H1 (cell line): ENCODE data around the gene PCP4L1. TPM values are rescaled to one million over a fixed set of nuclear protein-coding genes. Genes with fewer than 3 reads are reported as not detected.

Experiments
- CTCF ChIA-PET: fragments of 300-600 bp; sonication (Branson Sonifier 250); formaldehyde crosslinking; loops from one replicate; lab custom pipeline; 2021; ENCODE audit not compliant: partially characterized antibody; lab: Charles Lee
- POLR2A ChIA-PET: fragments of 300-600 bp; sonication (Branson Sonifier 250); formaldehyde crosslinking; loops from one replicate; lab custom pipeline; 2021; ENCODE audit warnings: inconsistent platforms; ENCODE audit not compliant: partially characterized antibody; lab: Charles Lee
- DNase-seq, 2 experiments: peaks; one replicate each; pipeline versions ENCODE4 v3.0.0 to v3.0.0-alpha.2; 2010 to 2022; ENCODE audit warnings: low spot score in 2 of 2, low read depth in 1 of 2, mixed read lengths in 1 of 2
- FAIRE-seq: peaks from 2 replicates; lab custom pipeline; 2011; peaks lifted over from hg19 to GRCh38; lab: Jason Lieb, UNC
- H2AFZ ChIP-seq: 2 replicates; pipeline ENCODE4 v1.8.1; 2012; ENCODE audit warnings: low read length, inconsistent platforms
- H2AK5ac ChIP-seq: 2 replicates; pipeline ENCODE4 v1.6.1; 2013; ENCODE audit warnings: low read depth, low read length
- H2BK120ac ChIP-seq: replicated peaks from 2 replicates; pipeline ENCODE3; 2013; ENCODE audit warnings: low read depth, low read length, inconsistent platforms
- H2BK12ac ChIP-seq: 2 replicates; pipeline ENCODE4 v1.6.1; 2013; ENCODE audit warnings: low read depth, low read length
- H2BK15ac ChIP-seq: 2 replicates; pipeline ENCODE4 v1.6.1; 2013; ENCODE audit warnings: low read length
- H2BK20ac ChIP-seq: 2 replicates; pipeline ENCODE4 v1.6.1; 2013; ENCODE audit warnings: low read length
- H2BK5ac ChIP-seq: 2 replicates; pipeline ENCODE4 v1.6.1; 2013; ENCODE audit warnings: low read depth, low read length
- H3K14ac ChIP-seq: 2 replicates; pipeline ENCODE4 v1.6.1; 2013; ENCODE audit warnings: inconsistent platforms; ENCODE audit not compliant: insufficient read length
- H3K18ac ChIP-seq: 2 replicates; pipeline ENCODE4 v1.6.1; 2013; ENCODE audit warnings: low read length; ENCODE audit errors: extremely low read depth
- H3K23ac ChIP-seq: 2 replicates; pipeline ENCODE4 v1.6.1; 2013; ENCODE audit warnings: inconsistent platforms; ENCODE audit not compliant: insufficient read length
- H3K23me2 ChIP-seq: 2 replicates; pipeline ENCODE4 v1.6.1; 2013; ENCODE audit warnings: low read depth, low read length
- H3K27ac ChIP-seq: 2 replicates; pipeline ENCODE4 v1.6.1; 2011; ENCODE audit warnings: low read depth, low read length, inconsistent platforms
- H3K27me3 ChIP-seq, 4 experiments: replicated peaks in 1 of 4; 1 replicate in 1 of 4; 2 replicates in 3 of 4; pipeline versions ENCODE4 v1.6.1 to v1.8.1; 2011 to 2013; ENCODE audit warnings: low read length in 3 of 4, mild to moderate bottlenecking in 3 of 4, inconsistent platforms in 2 of 4, mixed read lengths in 2 of 4, moderate library complexity in 1 of 4; ENCODE audit not compliant: control insufficient read depth in 3 of 4, insufficient read depth in 3 of 4; ENCODE audit errors: extremely low read depth in 1 of 4
- H3K36me3 ChIP-seq, 4 experiments: 2 replicates each; pipeline versions ENCODE4 v1.6.1 to v1.8.1; 2011 to 2013; ENCODE audit warnings: mild to moderate bottlenecking in 4 of 4, low read length in 3 of 4, moderate library complexity in 2 of 4, control low read depth in 1 of 4, inconsistent platforms in 1 of 4; ENCODE audit not compliant: insufficient read depth in 4 of 4, control insufficient read depth in 2 of 4
- H3K4ac ChIP-seq: replicated peaks from 2 replicates; pipeline ENCODE3; 2013; ENCODE audit warnings: low read length, low read depth, mixed read lengths, inconsistent platforms; ENCODE audit not compliant: insufficient read length
- H3K4me1 ChIP-seq, 4 experiments: replicated peaks in 1 of 4; 1 replicate in 1 of 4; 2 replicates in 3 of 4; pipeline versions ENCODE4 v1.6.1 to v1.8.1; 2011 to 2013; ENCODE audit warnings: low read length in 3 of 4, inconsistent platforms in 2 of 4, mixed read lengths in 1 of 4; ENCODE audit not compliant: insufficient read depth in 4 of 4, control insufficient read depth in 3 of 4
- H3K4me2 ChIP-seq, 2 experiments: 2 replicates each; pipeline versions ENCODE4 v1.6.1 to v1.8.1; 2011 to 2013; ENCODE audit warnings: low read depth in 2 of 2, low read length in 2 of 2, control low read depth in 1 of 2, inconsistent platforms in 1 of 2, mild to moderate bottlenecking in 1 of 2; ENCODE audit not compliant: insufficient read depth in 1 of 2
- H3K4me3 ChIP-seq, 4 experiments: fragments of 200-600, 300-600 bp in 1 of 4; sonication (generic), shearing (Covaris generic), sonication (Bioruptor Twin) in 1 of 4; 2 replicates each; pipeline versions ENCODE4 v1.5.1 to v1.8.1; 2011 to 2016; ENCODE audit warnings: low read length in 4 of 4, low read depth in 3 of 4, control low read depth in 2 of 4, inconsistent platforms in 2 of 4, mild to moderate bottlenecking in 2 of 4, mixed read lengths in 1 of 4, moderate library complexity in 1 of 4; ENCODE audit not compliant: insufficient read depth in 2 of 4; ENCODE audit errors: extremely low read depth in 1 of 4
- H3K56ac ChIP-seq: replicated peaks from 2 replicates; pipeline ENCODE3; 2013; ENCODE audit warnings: low read depth, mild to moderate bottlenecking, mixed read lengths, low read length, inconsistent platforms; ENCODE audit not compliant: insufficient read length
- H3K79me1 ChIP-seq: 2 replicates; pipeline ENCODE4 v1.6.1; 2013; ENCODE audit warnings: low read depth, low read length, control low read depth
- H3K79me2 ChIP-seq, 2 experiments: 2 replicates each; pipeline versions ENCODE4 v1.6.1 to v1.8.1; 2012 to 2013; ENCODE audit warnings: low read length in 2 of 2, mild to moderate bottlenecking in 2 of 2, inconsistent platforms in 1 of 2; ENCODE audit not compliant: insufficient read depth in 2 of 2, control insufficient read depth in 1 of 2
- H3K9ac ChIP-seq, 4 experiments: replicated peaks in 1 of 4; 1 replicate in 1 of 4; 2 replicates in 3 of 4; pipeline versions ENCODE4 v1.6.1 to v1.8.1; 2011 to 2013; ENCODE audit warnings: low read depth in 3 of 4, low read length in 3 of 4, control low read depth in 2 of 4, mild to moderate bottlenecking in 2 of 4, moderate library complexity in 2 of 4, inconsistent platforms in 1 of 4; ENCODE audit errors: extremely low read depth in 1 of 4
- H3K9me3 ChIP-seq, 2 experiments: 2 replicates each; pipeline versions ENCODE4 v1.6.1 to v1.8.1; 2012 to 2013; ENCODE audit warnings: mild to moderate bottlenecking in 2 of 2, moderate library complexity in 2 of 2, control low read depth in 1 of 2, inconsistent platforms in 1 of 2, low read depth in 1 of 2, low read length in 1 of 2, mixed read lengths in 1 of 2; ENCODE audit not compliant: insufficient read depth in 2 of 2
- H4K20me1 ChIP-seq, 2 experiments: replicated peaks in 1 of 2; 2 replicates each; pipeline versions ENCODE3 to v1.8.1; 2011 to 2013; ENCODE audit warnings: inconsistent platforms in 2 of 2, low read length in 2 of 2, mild to moderate bottlenecking in 1 of 2; ENCODE audit not compliant: insufficient read depth in 2 of 2, control insufficient read depth in 1 of 2
- H4K5ac ChIP-seq: 2 replicates; pipeline ENCODE4 v1.6.1; 2013; ENCODE audit warnings: low read length, low read depth, mixed read lengths, inconsistent platforms; ENCODE audit not compliant: insufficient read length
- H4K8ac ChIP-seq: 2 replicates; pipeline ENCODE4 v1.8.0; 2013; ENCODE audit warnings: mild to moderate bottlenecking, moderate library complexity, low read length, inconsistent platforms; ENCODE audit not compliant: insufficient read depth; ENCODE audit errors: extremely low read depth
- H4K91ac ChIP-seq: replicated peaks from 2 replicates; pipeline ENCODE3; 2013; ENCODE audit warnings: low read length, mixed read lengths, inconsistent platforms; ENCODE audit not compliant: insufficient read length
- GABPA ChIP-seq: IDR thresholded peaks from 2 replicates; pipeline ENCODE4 v1.6.1; 2011; ENCODE audit warnings: mild to moderate bottlenecking, low read length, moderate library complexity, borderline replicate concordance; ENCODE audit not compliant: insufficient read depth
- GTF2F1 ChIP-seq: IDR thresholded peaks from 2 replicates; pipeline ENCODE4 v1.6.1; 2012; ENCODE audit warnings: low read depth, low read length, improper control_type of control experiment, borderline replicate concordance
- JUND ChIP-seq: IDR thresholded peaks from 2 replicates; pipeline ENCODE4 v1.6.1; 2011; ENCODE audit warnings: mild to moderate bottlenecking, improper control_type of control experiment, low read length
- KDM1A ChIP-seq: fragments of 200-600, 300-600 bp; sonication (generic); IDR thresholded peaks from 2 replicates; pipeline ENCODE4 v1.7.1; 2016; ENCODE audit warnings: mild to moderate bottlenecking, low read length, borderline replicate concordance
- KDM5A ChIP-seq: fragments of 200-600 bp; IDR thresholded peaks from 2 replicates; pipeline ENCODE4 v1.7.1; 2012; ENCODE audit warnings: mild to moderate bottlenecking, low read length, inconsistent platforms, mixed read lengths
- MAFK ChIP-seq: IDR thresholded peaks from 2 replicates; pipeline ENCODE4 v1.6.1; 2012; ENCODE audit warnings: low read depth, mild to moderate bottlenecking, improper control_type of control experiment, low read length
- POLR2A ChIP-seq, 2 experiments: IDR thresholded peaks; 1 replicate in 1 of 2; 2 replicates in 1 of 2; pipeline ENCODE4 v1.6.1; 2011; ENCODE audit warnings: low read depth in 2 of 2, low read length in 2 of 2, mild to moderate bottlenecking in 2 of 2; ENCODE audit errors: control extremely low read depth in 1 of 2
- RAD21 ChIP-seq, 2 experiments: IDR thresholded peaks in 1 of 2; conservative IDR thresholded peaks in 1 of 2; 2 replicates each; pipeline ENCODE4 v1.6.1; 2011; ENCODE audit warnings: low read depth in 2 of 2, low read length in 2 of 2, improper control_type of control experiment in 1 of 2, inconsistent platforms in 1 of 2, mild to moderate bottlenecking in 1 of 2, moderate library complexity in 1 of 2
- RNF2 ChIP-seq: fragments of 200-900, 300-1000 bp; sonication (generic); IDR thresholded peaks from 2 replicates; pipeline ENCODE4 v1.7.1; 2016; ENCODE audit warnings: borderline replicate concordance, low read depth, mild to moderate bottlenecking, antibody characterized with exemption, low read length; ENCODE audit not compliant: poor library complexity, severe bottlenecking; ENCODE audit errors: missing control alignments
- ZNF274 ChIP-seq: IDR thresholded peaks from 2 replicates; pipeline ENCODE4 v1.7.0; 2012; ENCODE audit warnings: low read length, borderline replicate concordance; ENCODE audit errors: extremely low read depth
- WGBS, 2 experiments: shearing (Covaris generic) in 1 of 2; methylation state at CpG; one replicate each; pipeline versions ENCODE4 v1.1.6 to v1.1.7; 2013 to 2015; ENCODE audit warnings: low lambda C conversion rate in 2 of 2, mixed read lengths in 2 of 2, inconsistent platforms in 1 of 2, low coverage in 1 of 2, missing lambda C conversion rate in 1 of 2; ENCODE audit not compliant: insufficient replicate concordance in 2 of 2, insufficient coverage in 1 of 2, insufficient read length in 1 of 2; ENCODE audit errors: extremely low coverage in 1 of 2, missing lambda C conversion rate in 1 of 2; 5-methylcytosine and 5-hydroxymethylcytosine counted together
- polyA plus RNA-seq, 7 experiments: library from polyadenylated mRNA; depleted of rRNA in 3 of 7; stranded (reverse) in 5 of 7; unstranded in 2 of 7; fragments of >200 nt in 5 of 7; fragments of 200-250 nt in 2 of 7; gene quantifications; 1 replicate in 5 of 7; 2 replicates in 1 of 7; 4 replicates in 1 of 7; pipeline versions ENCODE4 v1.2.1 to v1.2.3, GENCODE V29; 2011 to 2013; ENCODE audit warnings: missing spikeins in 2 of 7, mixed read lengths in 2 of 7
- total RNA-seq: library from RNA; stranded (reverse); fragmentation: NEBNext Ultra II Directional; extraction: Animal tissue kit (Norgen Biotek cat#: 25700); gene quantifications from 2 replicates; pipeline ENCODE4 v1.2.1, GENCODE V29; 2021
- TF ChIP-seq, protein P1 (sequence below): IDR thresholded peaks from 2 replicates; pipeline ENCODE4 v1.6.1; 2011; ENCODE audit warnings: low read length, improper control_type of control experiment
- TF ChIP-seq, protein P2 (sequence below): IDR thresholded peaks from 2 replicates; pipeline ENCODE4 v1.6.1; 2012; ENCODE audit warnings: inconsistent platforms

PCP4L1 gene
- total and polyA plus RNA-seq, 2 of the 8 experiments (the other 6 are each of a cell fraction or from before 2014, with no cell fraction given) = 0.41 to 1.0 TPM

DNA sequence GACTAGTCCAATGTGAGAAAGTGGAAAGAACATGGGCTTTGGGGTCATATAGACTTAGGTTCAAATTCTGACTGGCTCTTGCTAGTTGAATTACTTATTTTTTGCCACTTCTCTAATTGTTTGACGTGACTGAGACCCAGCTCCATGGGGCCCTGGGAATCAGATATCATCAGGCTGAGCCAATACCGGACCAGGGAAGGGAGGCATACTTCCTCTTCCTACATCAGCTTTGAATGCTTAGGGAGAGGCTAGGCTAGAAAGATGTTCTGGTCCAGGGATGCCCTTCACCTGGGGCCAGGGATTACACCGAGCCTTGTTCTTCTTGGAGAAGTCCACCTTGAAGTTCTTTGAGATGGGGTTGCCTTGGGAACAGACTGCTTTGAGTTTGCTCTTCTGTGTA lies 16.9 kb upstream of the PCP4L1 start:
- no peak overlapping the region for H2AFZ ChIP-seq
- no peak overlapping the region for H2BK120ac ChIP-seq
- no peak for DNase-seq
- H3K27me3 ChIP-seq = no peaks in the 10 kb centered on the region
- H3K36me3 ChIP-seq = no peaks in the 10 kb centered on the region
- H2AK5ac ChIP-seq = no peak overlapping the region
- H4K91ac ChIP-seq = no peak overlapping the region
- no peaks in the 10 kb centered on the region for H3K79me2 ChIP-seq
- H3K4ac ChIP-seq = no peak overlapping the region
- H3K18ac ChIP-seq = no peak overlapping the region
- H3K4me2 ChIP-seq = no peak overlapping the region
- H2BK20ac ChIP-seq = no peak overlapping the region
- no peak overlapping the region for H2BK12ac ChIP-seq
- H2BK15ac ChIP-seq = no peak overlapping the region
- no peak overlapping the region for H4K5ac ChIP-seq
- no peaks in the 10 kb centered on the region for H4K20me1 ChIP-seq
- H3K9ac ChIP-seq = no peak overlapping the region
- H3K9me3 ChIP-seq = no peaks in the 10 kb centered on the region
- no peaks in the 10 kb centered on the region for H3K23me2 ChIP-seq
- no peak overlapping the region for H2BK5ac ChIP-seq
- H3K4me1 ChIP-seq = no peaks in the 10 kb centered on the region
- TF ChIP-seq RNF2 (no peak), GTF2F1 (no peak), KDM1A (no peak), POLR2A (IDR thresholded peaks at IDR 0.05; ENCODE audit: control extremely low read depth in 1 of 2, low read depth in 2 of 2, low read length in 2 of 2) (no peak), GABPA (no peak), JUND (no peak), MAFK (no peak), RAD21 (IDR thresholded peaks at IDR 0.05 in 1 of 2, conservative IDR thresholded peaks at IDR 0.05 in 1 of 2; ENCODE audit: low read depth in 2 of 2, low read length in 2 of 2) (no peak), ZNF274 (no peak), KDM5A (no peak)
- TF ChIP-seq, protein P1, sequence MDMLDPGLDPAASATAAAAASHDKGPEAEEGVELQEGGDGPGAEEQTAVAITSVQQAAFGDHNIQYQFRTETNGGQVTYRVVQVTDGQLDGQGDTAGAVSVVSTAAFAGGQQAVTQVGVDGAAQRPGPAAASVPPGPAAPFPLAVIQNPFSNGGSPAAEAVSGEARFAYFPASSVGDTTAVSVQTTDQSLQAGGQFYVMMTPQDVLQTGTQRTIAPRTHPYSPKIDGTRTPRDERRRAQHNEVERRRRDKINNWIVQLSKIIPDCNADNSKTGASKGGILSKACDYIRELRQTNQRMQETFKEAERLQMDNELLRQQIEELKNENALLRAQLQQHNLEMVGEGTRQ = no peak
- TF ChIP-seq, protein P2, sequence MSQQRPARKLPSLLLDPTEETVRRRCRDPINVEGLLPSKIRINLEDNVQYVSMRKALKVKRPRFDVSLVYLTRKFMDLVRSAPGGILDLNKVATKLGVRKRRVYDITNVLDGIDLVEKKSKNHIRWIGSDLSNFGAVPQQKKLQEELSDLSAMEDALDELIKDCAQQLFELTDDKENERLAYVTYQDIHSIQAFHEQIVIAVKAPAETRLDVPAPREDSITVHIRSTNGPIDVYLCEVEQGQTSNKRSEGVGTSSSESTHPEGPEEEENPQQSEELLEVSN = no peak
- no peaks in the 10 kb centered on the region for H3K79me1 ChIP-seq
- FAIRE-seq = no peak
- POLR2A ChIA-PET = no interaction called here
- no peak overlapping the region for H3K14ac ChIP-seq
- CTCF ChIA-PET = interaction anchor here (0.7 to 8.6 kb wide), 5 partner anchors 9 to 141 kb away, joined by 3 to 84 read pairs (median 3); partner anchors contain the start of gene TOMM40L
- H3K4me3 ChIP-seq = no peak overlapping the region
- no peak overlapping the region for H4K8ac ChIP-seq
- no peak overlapping the region for H3K23ac ChIP-seq
- H3K27ac ChIP-seq = no peak overlapping the region
- no peak overlapping the region for H3K56ac ChIP-seq
- WGBS, 2 experiments = 90% methylated on average over 3 of the region's 3 CpGs; no CpG with 5 or more reads in 1 of the 2 experiments
